Adrenal gland (tissue), 5 donors: ENCODE measurements around the gene PIK3AP1.

Experiments used
- POLR2A ChIP-seq, 2 donors: fragments of 450-650 bp; IDR thresholded peaks; one replicate each; pipeline ENCODE4 v1.6.1; 2017; ENCODE audit warnings: antibody characterized with exemption in 2 of 2, mild to moderate bottlenecking in 2 of 2, moderate library complexity in 1 of 2
- TF ChIP-seq, protein P1 (sequence below), 6 experiments: fragments of 450-650 bp in 4 of 6; fragments of 200-600 bp in 2 of 6; sonication (generic) in 1 of 6; IDR thresholded peaks; 1 replicate in 5 of 6; 2 replicates in 1 of 6; pipeline versions ENCODE4 v1.5.1 to v1.8.0; 2016 to 2021; ENCODE audit warnings: antibody characterized with exemption in 6 of 6, mild to moderate bottlenecking in 2 of 6, moderate library complexity in 1 of 6
- donor health status: DM: no; HTN: no; CAD: no.

DNA sequence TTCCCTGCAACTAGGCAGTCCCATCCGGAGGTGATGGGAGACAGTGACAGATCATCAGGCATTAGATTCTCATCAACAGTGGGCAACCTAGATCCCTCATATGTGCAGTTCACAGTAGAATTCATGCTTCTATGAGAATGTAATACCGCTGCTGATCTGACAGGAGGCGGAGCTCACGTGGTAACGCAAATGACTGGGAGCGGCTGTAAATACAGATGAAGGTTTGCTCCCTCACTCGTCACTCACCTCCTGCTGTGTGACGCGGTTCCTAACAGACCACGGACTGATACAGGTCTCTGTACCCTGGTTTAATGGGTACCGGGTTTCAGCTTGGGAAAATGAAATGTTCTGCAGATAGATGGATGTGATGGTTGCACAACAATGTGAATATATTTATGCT lies 47.8 kb upstream of the PIK3AP1 start:
- TF ChIP-seq POLR2A (IDR thresholded peaks at IDR 0.05), result no peak
- TF ChIP-seq, protein P1, sequence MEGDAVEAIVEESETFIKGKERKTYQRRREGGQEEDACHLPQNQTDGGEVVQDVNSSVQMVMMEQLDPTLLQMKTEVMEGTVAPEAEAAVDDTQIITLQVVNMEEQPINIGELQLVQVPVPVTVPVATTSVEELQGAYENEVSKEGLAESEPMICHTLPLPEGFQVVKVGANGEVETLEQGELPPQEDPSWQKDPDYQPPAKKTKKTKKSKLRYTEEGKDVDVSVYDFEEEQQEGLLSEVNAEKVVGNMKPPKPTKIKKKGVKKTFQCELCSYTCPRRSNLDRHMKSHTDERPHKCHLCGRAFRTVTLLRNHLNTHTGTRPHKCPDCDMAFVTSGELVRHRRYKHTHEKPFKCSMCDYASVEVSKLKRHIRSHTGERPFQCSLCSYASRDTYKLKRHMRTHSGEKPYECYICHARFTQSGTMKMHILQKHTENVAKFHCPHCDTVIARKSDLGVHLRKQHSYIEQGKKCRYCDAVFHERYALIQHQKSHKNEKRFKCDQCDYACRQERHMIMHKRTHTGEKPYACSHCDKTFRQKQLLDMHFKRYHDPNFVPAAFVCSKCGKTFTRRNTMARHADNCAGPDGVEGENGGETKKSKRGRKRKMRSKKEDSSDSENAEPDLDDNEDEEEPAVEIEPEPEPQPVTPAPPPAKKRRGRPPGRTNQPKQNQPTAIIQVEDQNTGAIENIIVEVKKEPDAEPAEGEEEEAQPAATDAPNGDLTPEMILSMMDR (IDR thresholded peaks at IDR 0.05), result no peak
